GM12873 (cell line): ENCODE measurements around the gene CNN3.

Experiments
- CTCF ChIP-seq: IDR thresholded peaks from 2 replicates; pipeline ENCODE4 v1.5.1; 2012; ENCODE audit warnings: low read depth, mild to moderate bottlenecking, moderate library complexity, low read length, control low read depth; ENCODE audit not compliant: insufficient read depth; ENCODE audit errors: missing control alignments

The CNN3 gene

GRCh38 chr1:94862718-94863117 lies 64.2 kb downstream of the CNN3 start:
- TF ChIP-seq CTCF, result no peak

- no peak for TF ChIP-seq CTCF
These were observed 67.7 kb downstream of the CNN3 start for GRCh38 chr1:94859174-94859573.

GRCh38 chr1:94858276-94858675 lies 68.6 kb downstream of the CNN3 start:
- no peak for TF ChIP-seq CTCF

GRCh38 chr1:94856868-94857267 lies 70.0 kb downstream of the CNN3 start:
- TF ChIP-seq CTCF, result no peak

- TF ChIP-seq CTCF, result no peak
These were observed 70.9 kb downstream of the CNN3 start for GRCh38 chr1:94856004-94856403.

GRCh38 chr1:94855307-94855700 lies 71.6 kb downstream of the CNN3 start:
- no peak for TF ChIP-seq CTCF

GRCh38 chr1:94854458-94855306 lies 72.2 kb downstream of the CNN3 start:
- TF ChIP-seq CTCF, result peak; percentile 98
